K562 (cell line): ENCODE results near the gene KCTD8.

Experiments used
- ELF4 ChIP-seq: fragments of 450-650 bp; formaldehyde crosslinking; IDR thresholded peaks from 2 replicates; pipeline ENCODE4 v1.4.0; 2022; ENCODE audit warnings: missing genetic modification characterization
- FOXK1 ChIP-seq: sonication (generic); formaldehyde crosslinking; IDR thresholded peaks from 2 replicates; pipeline ENCODE4 v1.8.0; 2022; ENCODE audit warnings: missing genetic modification reagents, mild to moderate bottlenecking, borderline replicate concordance
- GABPA ChIP-seq: fragments of 200-800 bp; sonication (Bioruptor generic); conservative IDR thresholded peaks from 2 replicates; pipeline ENCODE4 v1.6.1; 2016; ENCODE audit warnings: low read depth, missing genetic modification characterization, missing compliant biosample characterization
- GABPB1 ChIP-seq: sonication (generic); formaldehyde crosslinking; IDR thresholded peaks from 2 replicates; pipeline ENCODE4 v1.8.0; 2022; ENCODE audit warnings: mild to moderate bottlenecking, missing genetic modification reagents
- MAZ ChIP-seq, 2 experiments: fragments of 450-650 bp in 1 of 2; sonication (generic) in 1 of 2; formaldehyde crosslinking; IDR thresholded peaks in 1 of 2; conservative IDR thresholded peaks in 1 of 2; 2 replicates each; pipeline versions ENCODE4 v1.4.0 to v1.5.0; 2020; ENCODE audit warnings: mild to moderate bottlenecking in 1 of 2, missing genetic modification reagents in 1 of 2
- STAT5A ChIP-seq: IDR thresholded peaks from 2 replicates; pipeline ENCODE4 v1.6.1; 2012; ENCODE audit warnings: low read length, inconsistent platforms, borderline replicate concordance
- ZNF217 ChIP-seq: sonication (generic); formaldehyde crosslinking; IDR thresholded peaks from 2 replicates; pipeline ENCODE4 v1.8.0; 2022; ENCODE audit warnings: mild to moderate bottlenecking, missing genetic modification reagents
- ZNF232 ChIP-seq: sonication (generic); formaldehyde crosslinking; IDR thresholded peaks from 2 replicates; pipeline ENCODE4 v1.8.0; 2022; ENCODE audit warnings: mild to moderate bottlenecking, missing genetic modification reagents

GRCh38 chr4:44194365-44194764 lies 254.2 kb downstream of the KCTD8 start:
- TF ChIP-seq FOXK1: no peak
- no peak for TF ChIP-seq ELF4 (CRISPR knock-in tag)
- TF ChIP-seq GABPB1: no peak
- no peak for TF ChIP-seq STAT5A
- no peak for TF ChIP-seq GABPA
- TF ChIP-seq MAZ (CRISPR knock-in tag; conservative IDR thresholded peaks at IDR 0.05 in 1 of 2, IDR thresholded peaks at IDR 0.05 in 1 of 2): no peak
- TF ChIP-seq ZNF217 (CRISPR knock-in tag): no peak
- no peak for TF ChIP-seq ZNF232 (CRISPR knock-in tag)
